OCI-LY1 (cell line): Measurements from ENCODE around the gene VHLL.

Experiments
- CTCF ChIP-seq: fragments of 200-600 bp; sonication (generic), shearing (Covaris generic); IDR thresholded peaks from 2 replicates; pipeline ENCODE4 v1.5.1; 2017; ENCODE audit warnings: mild to moderate bottlenecking, antibody characterized with exemption, low read length, moderate library complexity, mixed read lengths
- EZH2 ChIP-seq: fragments of 200-600 bp; sonication (generic), shearing (Covaris generic); IDR thresholded peaks from 2 replicates; pipeline ENCODE4 v1.8.0; 2017; ENCODE audit warnings: borderline replicate concordance, mixed run types, mild to moderate bottlenecking, antibody characterized with exemption, low read length, moderate library complexity, mixed read lengths

GRCh38 chr1:156284112-156284511 lies 15.0 kb downstream of the VHLL start, which contains the start of gene TMEM79:
- no peak for TF ChIP-seq CTCF
- no peak for TF ChIP-seq EZH2
